Ascending aorta (tissue), 2 donors: ENCODE results near the gene CREB5. TPM values are rescaled to one million over a fixed set of nuclear protein-coding genes. Genes with fewer than 3 reads are reported as not detected.

Experiments used
- DNase-seq, 2 donors: peaks; one replicate each; pipeline ENCODE4 v3.0.0-alpha.2; 2019; ENCODE audit warnings: low spot score in 2 of 2
- H3K27ac ChIP-seq, 2 donors: fragments of 200-600 bp; sonication (generic); one replicate each; pipeline ENCODE4 v1.5.1; 2016 to 2017; ENCODE audit warnings: mild to moderate bottlenecking in 1 of 2
- H3K27me3 ChIP-seq: fragments of 200-600 bp; sonication (generic); one replicate; pipeline ENCODE4 v1.5.1; 2017
- H3K36me3 ChIP-seq, 2 donors: fragments of 200-600 bp; sonication (generic); one replicate each; pipeline ENCODE4 v1.5.1; 2016
- H3K4me1 ChIP-seq, 2 donors: fragments of 200-600 bp; sonication (generic); one replicate each; pipeline ENCODE4 v1.5.1; 2016 to 2017; ENCODE audit warnings: mild to moderate bottlenecking in 1 of 2
- H3K4me3 ChIP-seq, 2 donors: fragments of 200-600 bp; sonication (generic); one replicate each; pipeline ENCODE4 v1.5.1; 2016 to 2017; ENCODE audit warnings: mild to moderate bottlenecking in 1 of 2
- H3K9me3 ChIP-seq, 2 donors: fragments of 200-600 bp; sonication (generic); one replicate each; pipeline ENCODE4 v1.5.1; 2016
- intact Hi-C: fragments of 100-400 bp; cut with DNase I; formaldehyde crosslinking; loops from one replicate; pipeline ENCODE4 v1.15.1; 2023
- total RNA-seq: library from RNA; depleted of rRNA; stranded (reverse); fragments of >200 nt; gene quantifications from one replicate; pipeline ENCODE4 v1.1.0, GENCODE V29; 2016
- TF ChIP-seq, protein P1 (sequence below), 3 experiments: fragments of 200-600 bp in 2 of 3; fragments of 450-650 bp in 1 of 3; sonication (generic) in 2 of 3; IDR thresholded peaks; one replicate each; pipeline ENCODE4 v1.5.1; 2016 to 2019; ENCODE audit warnings: antibody characterized with exemption in 3 of 3, mild to moderate bottlenecking in 1 of 3, moderate library complexity in 1 of 3

CREB5 gene
- total RNA-seq, 1 donor from 2014 or later: 143 TPM

DNA sequence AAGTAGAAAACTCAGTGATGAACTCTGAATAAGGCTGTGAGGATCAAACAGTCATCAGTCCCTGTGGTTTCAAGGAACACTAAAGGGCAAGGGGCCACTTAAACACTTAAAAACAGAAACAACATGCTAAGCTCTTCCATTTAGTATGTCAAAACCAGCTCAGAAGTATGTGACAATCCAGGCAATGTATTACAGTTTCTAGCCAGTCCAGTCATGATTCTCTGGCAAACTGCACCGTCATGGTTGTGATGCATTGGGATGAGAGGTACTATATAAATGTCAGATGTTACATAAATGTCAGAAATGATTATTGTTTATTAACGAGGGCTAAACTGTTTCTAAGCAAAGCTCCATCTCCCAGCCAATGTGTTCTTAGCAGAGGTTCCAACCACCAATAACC is 4.7 kb upstream of the CREB5 start:
- Histone ChIP-seq H3K4me3 (no peak overlapping the region), H3K4me1 (peaks cover 6 to 27% of the 10 kb centered on the region in 2 donors), H3K27me3 (no peaks in the 10 kb centered on the region), H3K27ac (peak overlapping the region; percentile 80 to 87), H3K9me3 (no peaks in the 10 kb centered on the region), H3K36me3 (no peaks in the 10 kb centered on the region)
- DNase-seq: peak in 1 of 2 donors; percentile 73
- TF ChIP-seq, protein P1, sequence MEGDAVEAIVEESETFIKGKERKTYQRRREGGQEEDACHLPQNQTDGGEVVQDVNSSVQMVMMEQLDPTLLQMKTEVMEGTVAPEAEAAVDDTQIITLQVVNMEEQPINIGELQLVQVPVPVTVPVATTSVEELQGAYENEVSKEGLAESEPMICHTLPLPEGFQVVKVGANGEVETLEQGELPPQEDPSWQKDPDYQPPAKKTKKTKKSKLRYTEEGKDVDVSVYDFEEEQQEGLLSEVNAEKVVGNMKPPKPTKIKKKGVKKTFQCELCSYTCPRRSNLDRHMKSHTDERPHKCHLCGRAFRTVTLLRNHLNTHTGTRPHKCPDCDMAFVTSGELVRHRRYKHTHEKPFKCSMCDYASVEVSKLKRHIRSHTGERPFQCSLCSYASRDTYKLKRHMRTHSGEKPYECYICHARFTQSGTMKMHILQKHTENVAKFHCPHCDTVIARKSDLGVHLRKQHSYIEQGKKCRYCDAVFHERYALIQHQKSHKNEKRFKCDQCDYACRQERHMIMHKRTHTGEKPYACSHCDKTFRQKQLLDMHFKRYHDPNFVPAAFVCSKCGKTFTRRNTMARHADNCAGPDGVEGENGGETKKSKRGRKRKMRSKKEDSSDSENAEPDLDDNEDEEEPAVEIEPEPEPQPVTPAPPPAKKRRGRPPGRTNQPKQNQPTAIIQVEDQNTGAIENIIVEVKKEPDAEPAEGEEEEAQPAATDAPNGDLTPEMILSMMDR (IDR thresholded peaks at IDR 0.05): no peak
- intact Hi-C loops: loop anchor here (5.0 to 10.0 kb wide), 2 partner anchors 220 to 743 kb away; partner anchors contain the start of gene HIBADH

DNA sequence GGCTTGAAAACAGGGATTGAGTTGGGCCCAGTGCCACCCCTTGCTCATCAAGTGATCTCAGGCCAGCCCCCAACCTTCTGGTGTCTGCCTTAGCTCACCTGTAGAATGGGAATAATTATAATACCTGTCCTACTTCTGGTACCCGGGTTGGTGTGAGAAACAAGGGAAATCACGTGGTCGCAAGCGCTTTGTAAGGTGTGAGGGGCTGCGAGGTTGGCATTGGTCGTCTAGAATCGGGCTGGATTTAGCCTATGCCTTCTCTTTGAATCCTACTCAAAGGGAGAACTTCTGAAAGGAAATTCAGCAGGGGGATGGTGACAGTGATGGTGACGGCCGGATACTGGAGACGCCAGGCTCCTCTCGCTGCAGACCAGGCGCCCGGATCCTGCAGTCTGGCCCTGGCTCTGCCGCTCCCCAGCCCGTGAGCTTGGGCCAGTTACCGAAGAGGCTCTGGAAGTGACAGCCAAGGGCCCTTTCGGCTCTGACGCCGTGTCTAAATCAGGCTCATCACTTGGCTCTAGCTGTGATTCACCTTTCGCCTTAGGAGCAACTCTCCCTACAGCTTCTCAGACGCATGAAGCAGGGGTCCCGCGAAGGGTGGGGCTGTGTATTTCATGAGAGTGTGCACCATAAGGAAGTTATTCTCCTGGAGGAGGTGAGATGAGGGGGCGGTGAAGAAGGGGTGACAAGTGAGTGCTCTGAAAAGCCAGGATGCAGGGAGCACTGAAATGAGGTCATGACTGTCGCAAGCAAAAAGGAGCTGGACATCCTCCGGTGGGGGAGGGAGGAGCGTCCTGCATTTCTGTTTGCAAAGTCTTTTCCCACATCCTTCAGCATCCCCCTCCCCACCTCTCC is 4.0 kb upstream of the CREB5 start:
- Histone ChIP-seq H3K9me3 (no peaks in the 10 kb centered on the region), H3K36me3 (no peaks in the 10 kb centered on the region), H3K4me1 (peaks cover 6 to 27% of the 10 kb centered on the region in 2 donors), H3K4me3 (peak overlapping the region; percentile 59 to 86), H3K27me3 (no peaks in the 10 kb centered on the region), H3K27ac (peak overlapping the region; percentile 80 to 87)
- no peak for DNase-seq
- intact Hi-C loops: loop anchor here (5.0 to 10.0 kb wide), 2 partner anchors 219 to 744 kb away; partner anchors contain the start of gene HIBADH
- TF ChIP-seq, protein P1 (IDR thresholded peaks at IDR 0.05): no peak

DNA sequence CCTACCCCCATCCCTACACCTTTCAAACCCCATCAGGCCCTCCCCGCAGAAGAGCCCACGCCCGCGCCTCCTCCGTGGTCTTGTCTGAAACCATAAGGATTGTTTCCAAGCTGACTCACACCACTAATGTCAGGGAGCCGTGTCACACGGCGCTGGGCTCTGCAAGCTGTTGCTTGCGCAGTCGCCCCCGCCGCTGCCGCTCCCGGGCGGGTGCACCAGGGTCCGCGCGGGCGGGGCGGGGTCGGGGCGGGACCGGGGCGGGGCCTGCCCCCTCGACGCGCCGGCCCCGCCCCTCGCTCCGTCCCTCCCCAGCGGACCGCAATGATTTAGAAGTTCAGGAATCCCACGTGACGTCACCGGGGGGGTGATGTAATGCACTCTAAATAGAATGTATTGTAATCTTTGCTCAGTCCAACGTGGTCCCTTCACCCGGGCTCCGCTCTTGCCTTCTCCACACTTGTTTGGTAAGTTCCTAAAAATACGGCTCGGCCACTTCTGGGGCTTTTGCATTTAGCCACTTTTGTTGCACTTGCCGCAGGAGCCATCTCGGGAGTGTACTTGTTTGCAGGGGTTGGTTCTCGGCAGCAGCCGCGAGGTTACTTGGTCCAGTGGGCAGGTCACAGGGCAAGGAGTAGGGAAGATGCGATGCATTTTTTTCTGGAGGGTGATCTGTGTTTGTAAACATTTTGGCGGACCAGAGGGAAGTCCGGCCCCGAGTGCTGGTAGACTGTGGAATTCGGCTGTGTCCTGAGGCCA is 3.2 kb upstream of the CREB5 start:
- Histone ChIP-seq H3K4me3 (peak overlapping the region; percentile 59 to 86), H3K36me3 (no peaks in the 10 kb centered on the region), H3K27me3 (no peaks in the 10 kb centered on the region), H3K9me3 (no peaks in the 10 kb centered on the region), H3K27ac (peak overlapping the region; percentile 89 to 91), H3K4me1 (peaks cover 6 to 27% of the 10 kb centered on the region in 2 donors)
- intact Hi-C loops: loop anchor here (1.0 to 10.0 kb wide), 3 partner anchors 218 to 744 kb away; partner anchors contain the start of gene HIBADH
- DNase-seq: peak; percentile 91 to 99
- TF ChIP-seq, protein P1 (IDR thresholded peaks at IDR 0.05): no peak

DNA sequence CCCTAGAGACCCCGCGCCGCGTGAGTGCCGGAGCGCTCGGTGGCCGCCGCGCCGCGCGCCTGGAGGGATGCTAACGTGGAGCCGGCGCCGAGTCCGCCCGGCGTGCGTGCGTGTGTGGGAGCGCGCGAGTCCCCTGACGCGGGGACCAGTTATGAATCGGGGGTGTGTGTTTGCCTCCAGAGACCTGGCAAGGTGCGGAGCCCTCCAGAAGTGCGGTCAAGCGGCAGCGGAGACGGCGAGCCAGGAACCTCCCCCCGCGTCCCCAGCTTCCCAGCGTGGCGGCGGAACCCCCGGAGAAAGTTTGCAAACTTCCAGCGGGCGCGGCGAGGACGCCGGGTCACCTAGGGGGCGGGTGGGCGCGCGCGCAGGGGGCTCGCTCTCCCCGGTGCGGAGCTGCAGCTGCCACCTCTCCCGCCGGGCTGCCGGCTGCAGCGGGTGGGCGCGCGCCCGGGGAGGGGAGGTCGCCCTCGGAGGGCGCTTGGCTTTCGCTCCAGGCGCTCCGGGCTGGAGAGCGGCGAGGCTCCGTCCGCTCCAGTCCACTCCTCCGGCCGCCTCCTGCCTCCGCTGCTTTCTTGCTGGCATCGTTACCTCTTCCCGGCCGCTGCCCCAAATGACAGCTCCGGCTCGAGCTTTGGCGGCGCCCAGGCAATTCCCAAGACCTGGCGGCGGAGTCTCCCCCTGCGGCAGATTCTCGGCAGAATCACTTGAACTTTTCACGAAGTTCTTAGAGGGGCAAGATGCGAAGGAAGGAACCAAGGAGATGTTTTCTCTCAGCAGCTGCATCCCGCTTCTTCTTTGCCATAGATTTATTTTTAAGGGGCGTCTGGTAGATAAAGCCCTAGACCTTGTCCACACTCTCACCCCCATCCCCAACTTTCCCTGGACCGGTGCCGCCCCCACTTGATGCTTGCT is 2.3 kb upstream of the CREB5 start:
- intact Hi-C loops: loop anchor here (1.0 to 10.0 kb wide), 5 partner anchors 217 to 1295 kb away; partner anchors contain the start of gene HIBADH
- peak in 1 of 2 donors; percentile 77 for DNase-seq
- H3K36me3 ChIP-seq: no peaks in the 10 kb centered on the region
- TF ChIP-seq, protein P1 (IDR thresholded peaks at IDR 0.05): no peak
- peak overlapping the region; percentile 89 to 91 for H3K27ac ChIP-seq
- H3K27me3 ChIP-seq: no peaks in the 10 kb centered on the region
- H3K4me1 ChIP-seq: peaks cover 6 to 27% of the 10 kb centered on the region in 2 donors
- H3K4me3 ChIP-seq: peak overlapping the region; percentile 59 to 86
- H3K9me3 ChIP-seq: no peaks in the 10 kb centered on the region
